Renal pelvis (tissue), 4 donors: Measurements from ENCODE around the gene DUSP8. TPM values are rescaled to one million over a fixed set of nuclear protein-coding genes. Genes with fewer than 3 reads are reported as not detected.

ENCODE experiments used
- DNase-seq: peaks from one replicate; pipeline ENCODE4 v3.0.0-alpha.2; 2013
- polyA plus RNA-seq, 3 donors: library from polyadenylated mRNA; unstranded; fragments of 120-200 nt; gene quantifications; one replicate each; pipeline ENCODE4 v1.2.1, GENCODE V29; 2013; ENCODE audit not compliant: insufficient read length in 3 of 3

Gene DUSP8
- polyA plus RNA-seq, 3 donors: 3.0 to 4.0 (median 3.6) TPM

DNA sequence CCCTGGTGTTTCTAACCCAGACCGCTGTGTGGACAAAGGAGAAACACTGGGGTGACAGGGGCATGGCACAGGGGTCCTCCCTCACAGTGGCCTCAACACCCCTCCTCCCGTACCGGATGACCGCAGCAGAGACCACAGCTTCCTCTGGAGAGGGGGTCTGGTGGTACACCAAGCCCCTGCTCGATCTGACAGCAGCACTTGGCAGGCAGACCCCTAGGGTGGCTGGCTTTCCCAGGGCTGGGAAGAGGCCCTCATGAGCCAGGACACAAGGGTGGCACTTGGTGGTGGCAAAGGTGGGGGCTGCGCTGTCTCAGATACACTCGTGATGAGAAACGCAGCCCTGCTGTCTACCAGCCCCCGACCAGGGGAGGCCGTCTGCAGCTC lies 38.7 kb downstream of the DUSP8 start:
- DNase-seq: no peak

DNA sequence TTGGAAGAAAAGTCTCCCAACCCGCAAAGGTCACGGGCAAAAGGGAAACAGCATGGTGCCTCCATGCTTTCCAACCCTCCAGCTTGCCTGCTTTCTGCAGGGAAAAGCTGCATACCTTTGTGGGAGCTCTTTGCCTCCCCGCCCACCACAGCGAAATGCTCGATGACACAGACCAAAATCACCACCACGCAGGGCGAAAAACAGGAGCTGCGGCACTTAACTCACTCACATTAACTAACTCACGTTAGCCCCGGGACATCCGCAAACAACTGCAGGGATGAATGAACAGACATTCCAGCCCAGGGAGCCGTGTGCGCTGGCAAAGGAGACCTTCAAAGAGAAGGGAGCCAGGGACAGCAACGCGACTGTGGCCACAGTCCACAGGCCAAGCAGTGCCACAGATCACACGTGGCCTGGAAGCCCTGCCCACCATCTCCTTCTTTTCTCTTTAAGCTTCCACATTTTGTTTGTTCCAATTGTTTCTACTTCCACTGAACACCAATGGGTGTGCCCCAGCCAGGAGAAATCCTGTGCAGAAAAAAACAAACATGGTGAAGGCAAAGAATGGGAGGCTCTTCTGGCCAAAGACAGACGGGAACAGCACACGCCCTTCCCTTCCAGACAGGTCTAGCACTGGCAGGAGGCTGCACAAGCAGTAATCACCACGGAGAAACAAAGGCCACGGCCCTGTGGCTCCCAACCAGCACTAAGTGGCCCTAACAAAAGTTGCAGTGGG lies 39.3 kb downstream of the DUSP8 start:
- DNase-seq: peak; percentile 44

DNA sequence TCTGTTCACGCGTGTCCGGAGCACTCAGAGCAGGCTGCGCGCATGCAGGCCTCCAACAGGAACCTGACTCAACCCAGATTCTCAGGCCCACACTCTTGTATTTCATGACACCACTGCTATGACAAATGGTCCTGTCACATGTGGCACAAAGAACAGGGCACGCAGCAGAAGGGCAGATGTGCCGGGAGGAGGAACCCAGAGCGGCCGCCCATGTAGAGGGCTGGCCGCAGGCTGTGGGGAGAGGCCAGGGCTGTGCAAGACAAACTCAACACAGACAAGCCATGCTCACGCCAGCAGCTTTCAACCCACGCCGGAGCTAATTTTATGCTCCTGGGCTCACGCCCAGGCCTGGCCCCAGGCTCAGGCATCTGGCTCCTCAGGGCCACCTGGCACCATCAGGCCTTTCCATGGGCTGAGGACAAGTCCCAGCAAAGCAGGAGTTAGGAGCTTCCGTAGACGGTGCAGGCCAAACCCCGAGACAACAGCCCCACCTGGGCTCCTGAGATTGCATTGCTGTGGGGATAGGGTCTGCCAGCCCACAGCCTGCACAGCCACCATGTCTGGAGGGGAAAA lies 40.0 kb downstream of the DUSP8 start:
- no peak for DNase-seq

DNA sequence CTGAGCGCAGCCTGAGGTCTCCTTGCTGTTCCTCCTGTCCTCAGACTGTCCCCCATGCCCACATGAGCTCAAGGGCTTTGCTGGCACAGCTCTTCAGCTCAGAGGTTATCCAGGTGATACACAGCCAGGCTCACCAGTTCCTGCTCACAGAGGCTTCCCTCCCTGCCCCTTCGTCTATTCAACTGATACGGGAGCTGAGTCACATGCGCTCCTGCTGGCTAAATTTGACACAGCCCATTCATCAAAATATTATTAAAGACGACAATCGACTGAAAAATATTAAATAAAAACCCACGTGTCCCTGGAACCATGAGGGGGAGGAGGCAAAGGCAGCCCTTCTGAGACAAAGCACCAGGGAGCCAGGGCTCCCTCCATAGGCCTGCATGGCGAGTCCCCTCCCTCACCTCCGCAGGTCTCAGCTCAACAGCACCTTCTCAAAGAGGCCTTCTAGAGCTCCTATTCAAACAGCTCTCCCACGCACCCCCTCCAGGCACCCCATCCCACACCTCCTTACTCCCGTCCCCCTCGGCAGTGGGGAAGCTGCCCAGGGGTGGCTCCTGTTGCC lies 40.5 kb downstream of the DUSP8 start:
- no peak for DNase-seq

GRCh38 chr11:1530686-1531448 lies 41.2 kb downstream of the DUSP8 start:
- no peak for DNase-seq

DNA sequence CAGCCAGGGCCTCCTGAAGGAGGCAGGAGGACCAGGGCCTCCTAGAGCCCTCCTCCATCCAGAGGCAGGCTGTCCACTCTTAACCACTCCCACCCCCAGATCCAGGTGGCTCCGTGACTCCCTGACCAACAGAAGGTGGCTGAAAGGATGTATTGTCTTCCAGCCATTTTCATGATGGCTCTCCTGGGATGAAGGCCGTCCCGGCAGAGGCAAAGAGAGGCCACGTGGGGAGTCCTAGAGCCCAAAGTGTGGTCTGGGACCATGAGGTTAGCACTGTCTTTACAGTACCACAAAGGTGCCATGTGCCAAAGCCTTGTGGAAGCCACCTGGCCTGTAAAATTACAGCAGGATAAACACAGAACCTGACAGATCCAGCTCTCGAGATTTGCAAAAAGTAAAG lies 42.3 kb downstream of the DUSP8 start:
- no peak for DNase-seq

DNA sequence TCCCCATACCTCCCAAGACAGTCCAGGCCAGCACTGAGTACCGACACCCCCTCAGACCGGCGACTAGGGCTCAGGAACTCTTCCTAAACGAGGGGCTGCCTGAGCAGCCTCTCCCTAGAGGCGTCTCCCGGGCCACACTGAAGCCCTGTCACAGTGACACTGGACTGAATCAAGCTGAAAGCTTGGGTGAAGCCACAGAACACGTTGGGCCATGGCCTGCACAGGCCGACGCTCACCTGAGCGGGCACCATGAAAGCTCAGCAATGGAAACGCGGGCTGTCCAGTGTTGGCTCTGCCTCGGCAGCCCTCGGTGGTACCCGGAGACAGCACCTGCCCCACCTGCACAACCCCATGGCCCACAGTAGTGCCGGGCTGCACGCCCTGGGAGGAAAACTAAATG lies 42.8 kb downstream of the DUSP8 start:
- no peak for DNase-seq

DNA sequence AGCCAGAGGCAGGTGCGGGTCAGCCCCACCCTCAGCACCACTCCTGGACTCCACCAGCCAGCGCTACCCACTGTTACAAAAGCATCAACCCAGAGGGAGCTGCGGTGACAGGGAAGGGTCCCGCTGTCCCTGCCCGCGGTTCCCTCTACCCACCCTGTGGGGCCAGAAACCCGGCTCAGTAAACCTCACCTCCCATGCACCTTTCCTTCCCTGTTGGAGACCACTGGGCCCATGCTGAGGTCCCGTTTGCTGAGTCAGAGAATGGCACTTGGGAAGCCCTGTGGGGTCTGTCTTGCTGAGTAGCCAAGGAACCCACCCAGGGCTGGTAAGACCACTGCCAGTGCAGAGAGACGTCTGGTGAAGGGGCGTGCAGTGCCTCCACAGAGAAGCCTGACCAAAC lies 43.4 kb downstream of the DUSP8 start:
- no peak for DNase-seq

GRCh38 chr11:1526785-1527184 lies 45.3 kb downstream of the DUSP8 start:
- DNase-seq: no peak

- no peak for DNase-seq
These were observed 48.3 kb downstream of the DUSP8 start for GRCh38 chr11:1523779-1524178.

GRCh38 chr11:1523077-1523476 lies 49.0 kb downstream of the DUSP8 start:
- no peak for DNase-seq

- DNase-seq: no peak
These were observed 50.0 kb downstream of the DUSP8 start for GRCh38 chr11:1522081-1522424.

DNA sequence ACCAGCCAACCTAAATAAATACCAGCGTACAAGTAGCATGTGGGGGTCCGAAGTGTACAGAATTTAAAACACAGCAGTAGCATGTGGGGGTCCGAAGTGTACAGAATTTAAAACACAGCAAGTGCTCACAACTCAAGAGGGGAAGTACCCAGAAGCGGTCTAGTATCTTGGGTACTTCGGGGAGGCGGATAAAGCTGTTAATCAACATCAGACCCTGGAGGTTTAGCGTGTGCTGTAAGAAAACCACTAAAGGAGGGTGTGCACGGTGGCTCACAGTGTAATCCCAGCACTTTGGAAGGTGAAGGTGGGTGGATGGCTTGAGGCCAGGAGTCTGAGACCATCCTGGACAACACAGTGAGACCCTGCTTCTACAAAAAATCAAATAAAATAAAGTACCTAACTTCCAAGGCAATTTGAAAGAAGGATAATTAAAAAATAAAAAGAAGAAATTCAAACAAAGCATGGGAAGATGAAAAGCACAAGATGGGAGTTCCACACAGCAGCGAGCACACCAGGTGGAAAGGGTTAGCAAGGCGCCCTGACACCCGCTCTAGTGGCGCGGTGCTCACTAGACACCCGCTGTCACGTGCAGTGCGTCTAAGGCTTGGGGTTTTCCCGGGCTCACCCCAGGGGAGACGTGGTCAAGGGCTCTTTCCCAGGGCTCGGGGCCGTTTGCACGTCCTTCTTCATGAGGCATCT lies 50.5 kb downstream of the DUSP8 start:
- no peak for DNase-seq

DNA sequence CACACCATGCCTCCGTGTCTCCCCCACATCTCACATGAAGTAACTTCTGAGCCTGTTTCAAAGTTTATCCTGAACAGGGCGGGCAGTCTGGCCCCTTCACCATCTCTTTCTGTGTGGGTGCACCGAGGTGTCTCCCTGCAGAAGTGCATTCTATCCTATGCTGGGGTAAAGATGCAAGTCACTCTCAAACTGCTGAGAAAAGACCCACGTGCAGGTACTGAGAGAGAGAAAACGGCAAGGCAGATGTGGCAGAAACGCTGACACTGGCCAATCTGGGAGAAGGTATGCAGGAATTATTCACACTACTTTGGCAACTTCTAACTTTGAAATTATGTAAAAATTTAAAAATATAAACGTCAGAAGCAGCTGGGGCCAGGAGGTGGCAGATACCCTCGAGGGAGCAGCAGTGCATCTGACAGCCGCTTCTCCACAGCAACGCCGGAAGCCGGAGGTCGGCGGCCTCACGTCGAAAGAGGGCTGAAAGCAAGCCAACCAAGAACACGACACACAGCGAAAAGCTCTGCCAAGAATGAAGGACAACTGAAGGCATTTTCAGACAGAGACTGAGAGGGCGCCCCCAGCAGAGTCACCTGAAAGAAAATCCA lies 51.3 kb downstream of the DUSP8 start:
- DNase-seq: no peak

- DNase-seq: no peak
These were observed 51.8 kb downstream of the DUSP8 start for GRCh38 chr11:1520209-1520662.

DNA sequence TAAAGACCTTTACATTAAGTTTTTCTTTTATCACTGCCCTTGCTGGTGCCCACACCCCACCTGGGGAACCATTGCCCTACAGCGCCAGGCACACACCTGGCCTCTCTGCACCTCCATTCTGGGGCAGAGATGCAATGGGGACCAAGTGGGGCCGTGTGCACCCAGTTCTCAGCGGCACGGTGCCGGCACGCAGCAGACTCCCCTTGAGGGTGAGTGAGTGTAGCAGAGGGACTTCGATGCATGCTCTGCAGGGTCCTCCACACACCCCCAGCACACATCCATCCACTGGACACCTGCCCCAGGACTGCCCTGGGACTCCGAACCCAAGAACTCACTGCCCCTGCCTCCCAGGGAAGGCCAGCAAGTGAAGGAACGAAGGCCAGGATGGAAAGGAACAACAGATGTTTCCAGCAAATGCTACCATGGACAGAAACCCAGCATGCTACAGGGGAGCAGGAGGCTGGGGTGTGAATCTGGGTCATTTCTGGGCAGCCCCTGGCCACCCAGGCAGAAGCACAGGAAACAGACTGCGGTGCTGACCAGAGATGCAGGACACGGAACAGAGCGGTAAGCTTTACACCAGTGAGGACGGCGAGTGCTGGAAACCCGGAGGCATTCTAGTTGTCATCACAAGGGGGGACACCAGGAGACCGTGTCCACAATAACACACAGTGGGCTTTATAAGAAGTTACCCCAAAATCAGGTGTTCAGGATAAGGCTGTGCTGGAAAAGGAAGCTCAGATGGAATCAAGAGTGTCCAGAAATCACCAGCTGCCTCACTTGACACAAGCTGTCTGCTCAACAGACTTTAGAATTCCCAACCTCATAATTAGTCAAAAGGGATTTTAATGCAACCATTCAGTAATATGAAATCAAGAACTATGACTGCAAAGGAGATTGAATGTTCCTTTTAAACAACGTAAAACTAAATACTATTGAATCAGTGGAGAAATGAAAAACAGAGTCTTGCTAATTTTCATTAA lies 52.8 kb downstream of the DUSP8 start:
- DNase-seq: no peak

GRCh38 chr11:1518301-1518700 lies 53.8 kb downstream of the DUSP8 start:
- no peak for DNase-seq

GRCh38 chr11:1517117-1518005 lies 54.7 kb downstream of the DUSP8 start:
- no peak for DNase-seq

DNA sequence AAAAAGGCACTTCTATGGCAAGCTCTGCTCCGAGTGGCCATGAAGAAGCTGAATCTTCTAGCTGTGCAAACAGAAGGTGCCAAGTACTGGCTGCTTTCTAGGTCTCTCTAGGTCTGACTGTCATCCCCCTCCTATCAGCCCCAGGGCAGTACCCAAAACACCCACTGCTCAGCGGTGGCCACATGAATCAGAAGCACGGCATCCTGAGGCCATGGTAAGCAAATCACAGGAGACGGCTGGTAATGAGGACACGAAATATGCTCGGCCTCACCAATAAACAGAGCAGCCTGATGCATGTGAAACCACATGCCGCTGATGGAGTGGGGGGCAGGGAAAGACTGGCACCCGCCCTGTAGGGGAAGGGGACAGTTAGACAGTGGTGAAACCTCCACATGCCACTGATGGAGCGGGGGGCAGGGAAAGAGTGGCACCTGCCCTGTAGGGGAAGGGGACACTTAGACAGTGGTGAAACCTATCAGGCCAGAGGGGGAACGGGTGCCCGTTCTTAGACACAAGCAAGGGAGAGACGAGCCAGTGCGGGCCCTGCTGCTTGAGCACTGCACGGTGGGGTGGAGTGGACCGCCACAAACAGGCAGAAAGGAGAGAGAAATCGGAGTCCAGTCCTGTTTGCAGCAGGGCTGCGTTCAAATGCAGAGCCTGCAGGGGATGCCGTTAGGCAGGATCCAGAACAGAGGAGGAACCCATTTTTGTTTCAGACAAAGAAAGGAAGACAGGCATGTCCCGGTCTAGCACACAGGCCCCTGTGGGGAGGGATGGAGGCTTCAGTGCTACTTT lies 55.6 kb downstream of the DUSP8 start:
- DNase-seq: no peak
